ENCODE results near the gene PDE4D. TPM values are rescaled to one million over a fixed set of nuclear protein-coding genes. Genes with fewer than 3 reads are reported as not detected.
"Not testable (repeated sequence)": the region's sequence is repeated elsewhere in the genome, so short reads cannot be mapped to it uniquely, and the experiment has no call there.

The PDE4D gene
- total RNA-seq, 1 experiment from 2014 or later, result 33.9 TPM

- no peak for DNase-seq (ENCODE audit: low read depth)
Observed at GRCh38 chr5:59474324-59474723, 419.2 kb downstream of the PDE4D start.

GRCh38 chr5:59473611-59474010 lies 419.9 kb downstream of the PDE4D start:
- no peak for DNase-seq (ENCODE audit: low read depth)

GRCh38 chr5:59471463-59471862 lies 422.1 kb downstream of the PDE4D start:
- no peak for DNase-seq (ENCODE audit: low read depth)

GRCh38 chr5:59467969-59468368 lies 425.6 kb downstream of the PDE4D start:
- DNase-seq (ENCODE audit: low read depth), result no peak

- DNase-seq (ENCODE audit: low read depth), result no peak
Observed at GRCh38 chr5:59466271-59466670, 427.3 kb downstream of the PDE4D start.

GRCh38 chr5:59464969-59465368 lies 428.6 kb downstream of the PDE4D start:
- DNase-seq (ENCODE audit: low read depth), result no peak

- DNase-seq (ENCODE audit: low read depth), result not testable (repeated sequence)
Observed at GRCh38 chr5:59463618-59464166, 429.8 kb downstream of the PDE4D start.

- no peak for DNase-seq (ENCODE audit: low read depth)
Observed at GRCh38 chr5:59462956-59463355, 430.6 kb downstream of the PDE4D start.

GRCh38 chr5:59460368-59461153 lies 433.0 kb downstream of the PDE4D start:
- no peak for DNase-seq (ENCODE audit: low read depth)

GRCh38 chr5:59458966-59459729 lies 434.4 kb downstream of the PDE4D start:
- no peak for DNase-seq (ENCODE audit: low read depth)

GRCh38 chr5:59458321-59458720 lies 435.2 kb downstream of the PDE4D start:
- DNase-seq (ENCODE audit: low read depth), result no peak

- DNase-seq (ENCODE audit: low read depth), result no peak
Observed at GRCh38 chr5:59449905-59450644, 443.5 kb downstream of the PDE4D start.

- no peak for DNase-seq (ENCODE audit: low read depth)
Observed at GRCh38 chr5:59446356-59446755, 447.2 kb downstream of the PDE4D start.

- no peak for DNase-seq (ENCODE audit: low read depth)
Observed at GRCh38 chr5:59445741-59446140, 447.8 kb downstream of the PDE4D start.

GRCh38 chr5:59439303-59439702 lies 454.2 kb downstream of the PDE4D start:
- no peak for DNase-seq (ENCODE audit: low read depth)

- DNase-seq (ENCODE audit: low read depth), result no peak
Observed at GRCh38 chr5:59437176-59437575, 456.4 kb downstream of the PDE4D start.

GRCh38 chr5:59436364-59437148 lies 457.0 kb downstream of the PDE4D start:
- DNase-seq (ENCODE audit: low read depth), result no peak

- no peak for DNase-seq (ENCODE audit: low read depth)
Observed at GRCh38 chr5:59433174-59433573, 460.4 kb downstream of the PDE4D start.

GRCh38 chr5:59430066-59430685 lies 463.4 kb downstream of the PDE4D start:
- no peak for DNase-seq (ENCODE audit: low read depth)

GRCh38 chr5:59428391-59428790 lies 465.1 kb downstream of the PDE4D start:
- DNase-seq (ENCODE audit: low read depth), result peak; percentile 10

- no peak for DNase-seq (ENCODE audit: low read depth)
Observed at GRCh38 chr5:59424515-59424914, 469.0 kb downstream of the PDE4D start.

Measured in LHCN-M2 (cell line).